Measurements from ENCODE around the gene ARL15. TPM values are rescaled to one million over a fixed set of nuclear protein-coding genes. Genes with fewer than 3 reads are reported as not detected.

The ARL15 gene
- total and polyA plus RNA-seq, 4 donors, result 5.7 to 66.2 (median 14.9) TPM

- ATAC-seq (ENCODE audit: insufficient read depth, low FRiP score), result no peak
- H3K36me3 ChIP-seq (ENCODE audit: control insufficient read depth in 4 of 4, insufficient read depth in 4 of 4, low read length in 4 of 4), result peaks cover 0 to 3% (median 0%) of the 10 kb centered on the region in 4 donors
- peaks cover 0 to 3% (median 0%) of the 10 kb centered on the region in 5 donors for H3K4me1 ChIP-seq (ENCODE audit: control insufficient read depth in 5 of 5, insufficient read depth in 5 of 5, low read length in 5 of 5)
- WGBS, 2 donors, result 91 to 94% methylated on average over 3 of the region's 3 CpGs
- no peaks in the 10 kb centered on the region for H3K27me3 ChIP-seq (ENCODE audit: control insufficient read depth in 3 of 3, insufficient read depth in 3 of 3, low read length in 2 of 3)
- H3K4me3 ChIP-seq, result no peak overlapping the region
- no peak for TF ChIP-seq CTCF (IDR thresholded peaks at IDR 0.05; ENCODE audit: control extremely low read depth, extremely low read depth)
- no peak overlapping the region for H3K9ac ChIP-seq (ENCODE audit: insufficient read depth in 1 of 2, low read length in 2 of 2)
- no peak for DNase-seq
- H3K27ac ChIP-seq (ENCODE audit: low read depth in 1 of 2, low read length in 1 of 2), result no peak overlapping the region
- no peaks in the 10 kb centered on the region for H3K9me3 ChIP-seq (ENCODE audit: control insufficient read depth in 4 of 4, insufficient read depth in 3 of 4, low read length in 3 of 4)
Observed at GRCh38 chr5:54162184-54162583, 148.2 kb downstream of the ARL15 start.

DNA sequence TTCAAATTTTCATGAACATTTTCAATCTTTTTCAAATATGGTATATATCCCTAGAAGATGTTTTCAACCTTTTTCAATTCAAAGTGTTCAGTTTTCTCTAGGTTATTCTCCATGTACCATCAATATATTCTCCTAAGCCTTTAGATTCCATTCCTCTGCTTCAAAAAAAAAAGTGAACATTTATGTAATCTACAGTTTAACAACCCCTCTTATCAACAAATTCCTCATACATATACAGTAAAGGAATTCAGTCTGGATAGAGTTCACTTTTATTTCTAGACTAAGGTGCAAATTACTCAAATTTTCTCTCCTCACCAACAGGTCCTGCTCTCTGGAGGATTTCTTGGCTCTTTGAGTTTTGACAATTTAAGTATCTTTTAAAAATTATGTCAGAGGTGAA lies 150.0 kb downstream of the ARL15 start:
- H3K36me3 ChIP-seq (ENCODE audit: control insufficient read depth in 4 of 4, insufficient read depth in 4 of 4, low read length in 4 of 4), result peaks cover 0 to 3% (median 0%) of the 10 kb centered on the region in 4 donors
- H3K4me3 ChIP-seq, result no peak overlapping the region
- H3K9me3 ChIP-seq (ENCODE audit: control insufficient read depth in 4 of 4, insufficient read depth in 3 of 4, low read length in 3 of 4), result no peaks in the 10 kb centered on the region
- DNase-seq (no peak), ATAC-seq (ENCODE audit: insufficient read depth, low FRiP score) (no peak)
- no peak overlapping the region for H3K27ac ChIP-seq (ENCODE audit: low read depth in 1 of 2, low read length in 1 of 2)
- no peak overlapping the region for H3K9ac ChIP-seq (ENCODE audit: insufficient read depth in 1 of 2, low read length in 2 of 2)
- no peaks in the 10 kb centered on the region for H3K4me1 ChIP-seq (ENCODE audit: control insufficient read depth in 5 of 5, insufficient read depth in 5 of 5, low read length in 5 of 5)
- no peaks in the 10 kb centered on the region for H3K27me3 ChIP-seq (ENCODE audit: control insufficient read depth in 3 of 3, insufficient read depth in 3 of 3, low read length in 2 of 3)
- no peak for TF ChIP-seq CTCF (IDR thresholded peaks at IDR 0.05; ENCODE audit: control extremely low read depth, extremely low read depth)

DNA sequence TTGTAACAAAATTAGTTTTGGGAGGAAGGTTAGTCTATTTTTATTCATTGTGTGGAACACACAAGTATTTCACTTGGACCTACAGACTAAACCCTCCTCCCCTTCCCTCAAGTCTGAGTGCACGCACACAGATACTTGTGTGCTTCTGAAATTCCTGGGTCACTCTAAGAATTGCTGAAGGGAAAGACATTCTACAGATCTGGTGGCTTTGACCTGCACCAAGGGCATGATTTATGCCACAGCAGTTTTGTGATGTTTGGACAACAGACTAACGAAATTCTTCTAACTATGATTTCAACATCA lies 150.5 kb downstream of the ARL15 start:
- Histone ChIP-seq H3K4me3 (no peak overlapping the region), H3K27me3 (ENCODE audit: control insufficient read depth in 3 of 3, insufficient read depth in 3 of 3, low read length in 2 of 3) (no peaks in the 10 kb centered on the region), H3K27ac (ENCODE audit: low read depth in 1 of 2, low read length in 1 of 2) (no peak overlapping the region)

More for the DNA sequence above, 150.5 kb downstream of the ARL15 start:
- DNase-seq (no peak), ATAC-seq (ENCODE audit: insufficient read depth, low FRiP score) (no peak)
- H3K4me1 ChIP-seq (ENCODE audit: control insufficient read depth in 5 of 5, insufficient read depth in 5 of 5, low read length in 5 of 5), result no peaks in the 10 kb centered on the region
- TF ChIP-seq CTCF (IDR thresholded peaks at IDR 0.05; ENCODE audit: control extremely low read depth, extremely low read depth), result no peak
- H3K36me3 ChIP-seq (ENCODE audit: control insufficient read depth in 4 of 4, insufficient read depth in 4 of 4, low read length in 4 of 4), result peaks cover 0 to 3% (median 0%) of the 10 kb centered on the region in 4 donors
- WGBS, 2 donors, result 67 to 77% methylated on average over 2 of the region's 2 CpGs
- H3K9ac ChIP-seq (ENCODE audit: insufficient read depth in 1 of 2, low read length in 2 of 2), result no peak overlapping the region
- H3K9me3 ChIP-seq (ENCODE audit: control insufficient read depth in 4 of 4, insufficient read depth in 3 of 4, low read length in 3 of 4), result no peaks in the 10 kb centered on the region

Measured in lung (tissue), 12 donors.